ENCODE data around the gene STAT3. TPM values are rescaled to one million over a fixed set of nuclear protein-coding genes. Genes with fewer than 3 reads are reported as not detected.
A peak's percentile ranks its signal among the peaks of the same experiment; 100 is the strongest.

Gene STAT3
- total RNA-seq, 1 donor from 2014 or later, result 181 TPM

DNA sequence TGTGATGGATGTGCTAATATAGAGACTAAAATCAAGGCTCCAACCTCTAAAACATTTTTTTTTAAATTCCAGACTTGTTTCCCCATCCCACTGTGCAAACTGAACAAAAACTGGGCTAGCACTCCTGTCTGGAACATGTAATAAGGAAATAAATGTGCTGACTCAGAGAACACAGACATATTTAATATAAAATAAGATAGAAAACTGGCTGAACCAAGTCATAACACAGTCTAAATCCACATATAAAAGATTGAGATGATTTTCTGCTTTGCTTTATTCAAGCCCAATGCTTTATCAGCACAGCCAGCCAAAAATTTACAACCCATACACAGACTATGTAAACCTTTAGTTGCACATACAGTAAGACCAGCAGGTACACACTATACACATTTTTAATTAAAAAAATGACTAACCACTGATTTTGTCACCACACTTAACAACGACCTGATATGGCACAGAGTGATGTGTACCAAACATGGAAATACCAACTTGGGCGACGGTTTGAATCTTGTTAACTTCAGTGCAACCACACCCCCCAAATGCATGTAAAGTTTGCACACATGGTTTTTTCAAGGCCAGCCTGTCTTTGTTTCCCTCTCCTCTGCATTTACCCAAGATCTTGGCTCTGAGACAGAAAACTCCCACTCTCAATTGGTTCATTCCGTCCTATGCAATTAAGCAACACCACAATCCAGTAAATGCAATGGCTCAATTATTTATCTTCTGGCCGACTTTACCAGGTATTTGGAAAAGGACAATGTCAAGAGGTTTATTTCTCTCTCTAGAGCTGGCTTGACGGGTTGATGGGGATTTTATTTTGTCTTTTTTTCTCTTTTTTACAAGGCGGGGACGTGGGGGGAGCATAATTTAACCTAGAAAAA lies 1.2 kb downstream of the STAT3 start:
- peak in 1 of 2 donors; percentile 59 for DNase-seq (ENCODE audit: low spot score in 2 of 2)
- no peaks in the 10 kb centered on the region for H3K27me3 ChIP-seq
- H3K4me1 ChIP-seq, result peaks cover 2 to 28% of the 10 kb centered on the region in 2 donors
- intact Hi-C loops (cut with DNase I), result no loop called here
- TF ChIP-seq, protein P1, sequence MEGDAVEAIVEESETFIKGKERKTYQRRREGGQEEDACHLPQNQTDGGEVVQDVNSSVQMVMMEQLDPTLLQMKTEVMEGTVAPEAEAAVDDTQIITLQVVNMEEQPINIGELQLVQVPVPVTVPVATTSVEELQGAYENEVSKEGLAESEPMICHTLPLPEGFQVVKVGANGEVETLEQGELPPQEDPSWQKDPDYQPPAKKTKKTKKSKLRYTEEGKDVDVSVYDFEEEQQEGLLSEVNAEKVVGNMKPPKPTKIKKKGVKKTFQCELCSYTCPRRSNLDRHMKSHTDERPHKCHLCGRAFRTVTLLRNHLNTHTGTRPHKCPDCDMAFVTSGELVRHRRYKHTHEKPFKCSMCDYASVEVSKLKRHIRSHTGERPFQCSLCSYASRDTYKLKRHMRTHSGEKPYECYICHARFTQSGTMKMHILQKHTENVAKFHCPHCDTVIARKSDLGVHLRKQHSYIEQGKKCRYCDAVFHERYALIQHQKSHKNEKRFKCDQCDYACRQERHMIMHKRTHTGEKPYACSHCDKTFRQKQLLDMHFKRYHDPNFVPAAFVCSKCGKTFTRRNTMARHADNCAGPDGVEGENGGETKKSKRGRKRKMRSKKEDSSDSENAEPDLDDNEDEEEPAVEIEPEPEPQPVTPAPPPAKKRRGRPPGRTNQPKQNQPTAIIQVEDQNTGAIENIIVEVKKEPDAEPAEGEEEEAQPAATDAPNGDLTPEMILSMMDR (IDR thresholded peaks at IDR 0.05), result no peak
- no peaks in the 10 kb centered on the region for H3K36me3 ChIP-seq
- peak overlapping the region; percentile 92 to 98 for H3K4me3 ChIP-seq
- no peaks in the 10 kb centered on the region for H3K9me3 ChIP-seq
- peak overlapping the region; percentile 100 for H3K27ac ChIP-seq

DNA sequence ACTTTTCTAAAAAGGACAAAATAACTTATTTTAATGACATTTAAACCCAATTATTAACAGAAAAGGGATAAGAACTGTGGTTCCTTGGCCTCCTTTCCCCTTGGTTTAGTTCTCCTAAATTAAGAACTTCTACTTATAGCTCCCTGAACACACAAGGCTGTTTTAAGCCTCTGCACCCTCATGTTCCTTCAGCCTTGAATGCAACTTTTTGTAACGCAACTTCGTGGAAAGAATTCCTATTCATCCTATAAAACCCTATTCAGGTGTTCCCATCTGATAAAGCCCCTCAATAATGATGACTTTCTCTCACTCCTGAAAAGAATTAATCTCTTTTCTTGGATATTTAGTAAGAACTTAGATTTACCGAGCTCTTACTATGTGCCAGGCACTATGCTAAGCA lies 6.3 kb downstream of the STAT3 start:
- H3K27ac ChIP-seq, result peak overlapping the region; percentile 2 to 87
- peaks cover 0 to 6% of the 10 kb centered on the region in 2 donors for H3K36me3 ChIP-seq
- peaks cover 14 to 42% of the 10 kb centered on the region in 2 donors for H3K4me1 ChIP-seq
- intact Hi-C loops (cut with DNase I), result no loop called here
- H3K9me3 ChIP-seq, result no peaks in the 10 kb centered on the region
- no peak for DNase-seq (ENCODE audit: low spot score in 2 of 2)
- H3K4me3 ChIP-seq, result peak overlapping the region in 1 of 2 donors; percentile 15
- TF ChIP-seq, protein P1 (IDR thresholded peaks at IDR 0.05), result no peak
- H3K27me3 ChIP-seq, result no peaks in the 10 kb centered on the region

DNA sequence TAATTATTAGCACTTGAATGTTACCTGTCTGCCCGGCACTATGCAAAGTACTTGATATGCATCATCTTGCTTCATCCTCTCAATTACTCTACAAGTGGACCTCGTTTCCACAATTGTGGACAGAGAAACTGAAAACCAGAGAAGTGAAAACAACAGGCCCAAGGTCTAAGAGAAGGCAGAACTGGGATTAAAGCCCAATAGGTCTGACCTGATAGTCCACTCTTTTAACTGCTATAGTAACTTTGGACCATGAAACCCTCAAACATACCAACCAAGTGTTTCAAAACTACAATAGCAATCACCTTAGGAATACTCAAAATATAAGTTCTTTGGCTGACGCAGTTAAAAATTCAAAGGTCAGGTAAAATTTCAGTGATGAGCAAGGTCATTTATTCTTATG lies 7.3 kb downstream of the STAT3 start:
- H3K9me3 ChIP-seq, result no peaks in the 10 kb centered on the region
- H3K27me3 ChIP-seq, result no peaks in the 10 kb centered on the region
- peak overlapping the region; percentile 62 to 87 for H3K27ac ChIP-seq
- H3K4me3 ChIP-seq, result peak overlapping the region in 1 of 2 donors; percentile 21
- intact Hi-C loops (cut with DNase I), result no loop called here
- DNase-seq (ENCODE audit: low spot score in 2 of 2), result no peak
- TF ChIP-seq, protein P1 (IDR thresholded peaks at IDR 0.05), result no peak
- H3K36me3 ChIP-seq, result peaks cover 0 to 6% of the 10 kb centered on the region in 2 donors
- peaks cover 14 to 37% of the 10 kb centered on the region in 2 donors for H3K4me1 ChIP-seq

DNA sequence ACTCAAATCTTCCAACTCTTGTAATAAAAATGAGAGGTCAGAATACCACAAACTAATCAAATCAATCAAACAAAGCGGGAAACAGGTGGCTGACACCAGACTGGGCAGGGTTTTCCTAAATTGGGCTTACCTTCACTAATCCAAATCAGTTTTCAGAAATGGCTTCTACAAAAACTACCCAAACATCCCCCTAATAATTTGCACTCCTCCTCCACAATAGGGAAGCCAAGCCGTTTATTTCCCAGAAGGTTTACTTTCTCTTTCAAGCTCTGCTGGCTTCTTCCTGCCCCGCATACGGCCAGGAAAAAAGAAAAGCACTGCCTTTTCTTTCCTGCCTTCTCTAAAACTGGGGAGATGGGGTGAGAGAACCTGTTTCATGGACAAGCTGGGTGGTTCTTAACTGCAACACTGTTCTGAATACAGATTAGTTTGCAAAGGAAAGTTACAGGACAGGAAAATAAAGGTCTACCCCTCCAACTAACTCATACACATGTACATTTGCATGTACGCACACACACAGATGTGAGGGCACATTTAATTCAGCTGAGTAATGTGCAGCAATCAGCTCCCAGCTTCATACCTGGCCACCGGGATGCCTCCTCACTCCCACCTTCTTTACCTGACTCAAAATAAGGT lies 9.2 kb downstream of the STAT3 start:
- H3K9me3 ChIP-seq, result no peaks in the 10 kb centered on the region
- peak overlapping the region; percentile 62 to 87 for H3K27ac ChIP-seq
- H3K4me1 ChIP-seq, result peaks cover 14 to 33% of the 10 kb centered on the region in 2 donors
- TF ChIP-seq, protein P1 (IDR thresholded peaks at IDR 0.05), result no peak
- H3K27me3 ChIP-seq, result no peaks in the 10 kb centered on the region
- intact Hi-C loops (cut with DNase I), result no loop called here
- peaks cover 0 to 6% of the 10 kb centered on the region in 2 donors for H3K36me3 ChIP-seq
- no peak for DNase-seq (ENCODE audit: low spot score in 2 of 2)
- peak overlapping the region; percentile 39 to 57 for H3K4me3 ChIP-seq

DNA sequence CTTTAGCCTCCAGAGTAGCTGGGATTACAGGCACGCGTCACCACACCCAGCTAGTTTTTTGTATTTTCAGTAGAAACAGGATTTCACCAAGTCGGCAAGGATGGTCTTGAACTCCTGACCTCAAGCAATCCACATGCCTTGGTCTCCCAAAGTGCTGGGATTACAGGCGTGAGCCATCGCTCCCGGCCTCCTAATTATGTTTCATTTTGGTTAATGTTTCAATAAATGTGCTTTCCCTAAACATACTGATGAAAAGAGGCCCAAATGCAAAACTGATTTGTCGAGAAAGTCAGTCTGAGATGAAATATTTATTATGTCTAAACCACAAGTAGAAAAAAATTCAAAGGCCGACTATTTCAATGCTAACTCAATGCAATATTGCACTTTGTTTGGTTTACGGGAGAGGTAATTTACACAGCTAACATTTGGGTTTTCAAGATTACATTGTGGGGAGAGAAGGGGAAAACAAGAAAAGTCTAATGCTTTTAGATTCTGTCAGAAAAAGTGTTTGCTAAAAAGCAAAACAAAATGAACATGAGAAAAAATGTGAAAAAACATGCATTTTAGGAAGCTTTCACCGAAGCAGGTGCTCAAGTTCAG lies 9.8 kb downstream of the STAT3 start:
- Histone ChIP-seq H3K27ac (peak overlapping the region; percentile 62 to 87), H3K4me3 (peak overlapping the region; percentile 39 to 57), H3K36me3 (peaks cover 0 to 6% of the 10 kb centered on the region in 2 donors), H3K4me1 (peaks cover 14 to 28% of the 10 kb centered on the region in 2 donors), H3K27me3 (no peaks in the 10 kb centered on the region), H3K9me3 (no peaks in the 10 kb centered on the region)
- DNase-seq (ENCODE audit: low spot score in 2 of 2), result no peak
- TF ChIP-seq, protein P1 (IDR thresholded peaks at IDR 0.05), result no peak
- intact Hi-C loops (cut with DNase I), result no loop called here
